CD4-positive, alpha-beta T cell (primary cell): Measurements from ENCODE around the gene NCOR2. TPM values are rescaled to one million over a fixed set of nuclear protein-coding genes. Genes with fewer than 3 reads are reported as not detected.
A peak's percentile ranks its signal among the peaks of the same experiment; 100 is the strongest.

Experiments used
- ATAC-seq: fragments of 200-7000 bp; cut with Tn5 transposase; one replicate; pipeline ENCODE4 v1.10.0; 2022; ENCODE audit warnings: mild to moderate bottlenecking; ENCODE audit not compliant: poor library complexity
- CTCF ChIA-PET: fragments of 350-600 bp; sonication (Branson Sonifier 250); formaldehyde crosslinking; loops from one replicate; lab custom pipeline; 2021; ENCODE audit warnings: antibody characterized with exemption, inconsistent platforms; lab: Charles Lee
- POLR2A ChIA-PET: fragments of 350-600 bp; sonication (Branson Sonifier 250); formaldehyde crosslinking; loops from one replicate; lab custom pipeline; 2021; ENCODE audit warnings: antibody characterized with exemption, inconsistent platforms; lab: Charles Lee
- DNase-seq, 14 experiments: peaks; one replicate each; pipeline ENCODE4 v3.0.0-alpha.2; 2013 to 2020; ENCODE audit warnings: mixed read lengths in 2 of 14
- H3K27ac ChIP-seq, 2 donors: one replicate each; pipeline versions ENCODE4 v1.5.1 to v1.7.0; 2013; ENCODE audit warnings: low read length in 2 of 2, low read depth in 1 of 2, mild to moderate bottlenecking in 1 of 2
- H3K27me3 ChIP-seq, 2 experiments: 1 replicate in 1 of 2; 2 replicates in 1 of 2; pipeline versions ENCODE4 v1.6.1 to v1.7.0; 2013; ENCODE audit warnings: low read length in 2 of 2, control low read depth in 1 of 2, mild to moderate bottlenecking in 1 of 2, moderate library complexity in 1 of 2; ENCODE audit not compliant: insufficient read depth in 2 of 2, control insufficient read depth in 1 of 2
- H3K36me3 ChIP-seq: one replicate; pipeline ENCODE4 v1.6.1; 2013; ENCODE audit warnings: low read length, control low read depth; ENCODE audit not compliant: insufficient read depth
- H3K4me1 ChIP-seq: one replicate; pipeline ENCODE4 v1.6.1; 2013; ENCODE audit warnings: low read length, control low read depth; ENCODE audit not compliant: insufficient read depth
- H3K4me3 ChIP-seq: one replicate; pipeline ENCODE4 v1.5.1; 2013; ENCODE audit warnings: mild to moderate bottlenecking, low read length, moderate library complexity
- H3K9me3 ChIP-seq, 2 experiments: 1 replicate in 1 of 2; 2 replicates in 1 of 2; pipeline versions ENCODE4 v1.6.1 to v1.7.0; 2013; ENCODE audit warnings: low read length in 2 of 2, mild to moderate bottlenecking in 2 of 2, control low read depth in 1 of 2, moderate library complexity in 1 of 2; ENCODE audit not compliant: control insufficient read depth in 1 of 2, insufficient read depth in 1 of 2
- H3K27ac Mint-ChIP-seq: one replicate; pipeline ENCODE4 v1.8.0; 2020; ENCODE audit warnings: mixed read lengths
- H3K27me3 Mint-ChIP-seq: one replicate; pipeline ENCODE4 v1.8.0; 2021; ENCODE audit warnings: mixed read lengths
- H3K36me3 Mint-ChIP-seq: one replicate; pipeline ENCODE4 v1.8.0; 2021; ENCODE audit warnings: low read depth, mixed read lengths
- H3K4me1 Mint-ChIP-seq: one replicate; pipeline ENCODE4 v1.8.0; 2021; ENCODE audit warnings: low read depth, mixed read lengths
- H3K4me3 Mint-ChIP-seq: one replicate; pipeline ENCODE4 v1.8.0; 2020; ENCODE audit warnings: mild to moderate bottlenecking, mixed read lengths
- H3K9me3 Mint-ChIP-seq: one replicate; pipeline ENCODE4 v1.8.0; 2020; ENCODE audit warnings: mixed read lengths
- intact Hi-C, 2 experiments: fragments of 100-400 bp; cut with DNase I in 1 of 2; cut with micrococcal nuclease in 1 of 2; formaldehyde crosslinking; loops; one replicate each; pipeline versions ENCODE4 v1.15.1 to v1.9.0; 2023 to 2025; cut with DNase I, micrococcal nuclease
- total RNA-seq, 174 experiments: library from RNA in 2 of 174; stranded (reverse) in 2 of 174; gene quantifications; one replicate each; pipeline ENCODE4 v1.2.3 and lab custom pipeline; 2021 to 2026
- TF ChIP-seq, protein P1 (sequence below): fragments of 200-600 bp; IDR thresholded peaks from one replicate; pipeline ENCODE4 v1.8.0; 2022; ENCODE audit warnings: antibody characterized with exemption, mild to moderate bottlenecking

NCOR2 gene
- total RNA-seq, 2 experiments from 2014 or later: 133 to 140 TPM

DNA sequence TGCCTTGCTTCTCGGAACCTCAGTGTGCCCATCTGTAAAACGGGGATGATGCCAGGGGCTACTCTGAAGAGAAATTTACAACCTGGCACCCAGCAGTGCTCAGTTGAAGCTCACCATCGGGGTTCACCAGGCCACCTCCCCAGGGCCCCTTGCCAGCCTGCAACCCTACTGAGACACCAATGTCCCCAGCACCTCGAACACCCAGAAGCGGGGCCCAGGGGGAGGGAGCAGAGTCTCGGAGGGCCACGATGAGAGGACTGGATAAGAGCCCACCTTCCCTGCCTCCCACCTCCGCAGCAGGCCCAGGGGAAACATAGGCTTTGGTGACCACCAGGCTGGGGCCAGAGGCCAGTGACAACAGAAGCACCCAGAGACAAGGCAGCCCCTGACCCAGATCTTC lies 22.4 kb downstream of the NCOR2 start:
- Mint-ChIP-seq H3K4me3 (no peak overlapping the region), H3K27me3 (no peaks in the 10 kb centered on the region), H3K9me3 (no peaks in the 10 kb centered on the region), H3K36me3 (no peaks in the 10 kb centered on the region), H3K4me1 (peaks cover 59% of the 10 kb centered on the region), H3K27ac (peak overlapping the region; percentile 44)
- POLR2A ChIA-PET: no interaction called here
- Histone ChIP-seq H3K4me3 (no peak overlapping the region), H3K9me3 (peaks cover 0 to 6% of the 10 kb centered on the region in 2 experiments), H3K4me1 (peaks cover 71% of the 10 kb centered on the region), H3K27ac (no peak overlapping the region), H3K36me3 (peaks cover 6% of the 10 kb centered on the region), H3K27me3 (no peaks in the 10 kb centered on the region)
- DNase-seq (no peak), ATAC-seq (no peak)
- intact Hi-C loops: loop anchor here in 1 of 2 experiments (10.0 kb wide), 1 partner anchor 150 kb away; no protein-coding TSS in a partner anchor
- CTCF ChIA-PET: no interaction called here
- TF ChIP-seq, protein P1, sequence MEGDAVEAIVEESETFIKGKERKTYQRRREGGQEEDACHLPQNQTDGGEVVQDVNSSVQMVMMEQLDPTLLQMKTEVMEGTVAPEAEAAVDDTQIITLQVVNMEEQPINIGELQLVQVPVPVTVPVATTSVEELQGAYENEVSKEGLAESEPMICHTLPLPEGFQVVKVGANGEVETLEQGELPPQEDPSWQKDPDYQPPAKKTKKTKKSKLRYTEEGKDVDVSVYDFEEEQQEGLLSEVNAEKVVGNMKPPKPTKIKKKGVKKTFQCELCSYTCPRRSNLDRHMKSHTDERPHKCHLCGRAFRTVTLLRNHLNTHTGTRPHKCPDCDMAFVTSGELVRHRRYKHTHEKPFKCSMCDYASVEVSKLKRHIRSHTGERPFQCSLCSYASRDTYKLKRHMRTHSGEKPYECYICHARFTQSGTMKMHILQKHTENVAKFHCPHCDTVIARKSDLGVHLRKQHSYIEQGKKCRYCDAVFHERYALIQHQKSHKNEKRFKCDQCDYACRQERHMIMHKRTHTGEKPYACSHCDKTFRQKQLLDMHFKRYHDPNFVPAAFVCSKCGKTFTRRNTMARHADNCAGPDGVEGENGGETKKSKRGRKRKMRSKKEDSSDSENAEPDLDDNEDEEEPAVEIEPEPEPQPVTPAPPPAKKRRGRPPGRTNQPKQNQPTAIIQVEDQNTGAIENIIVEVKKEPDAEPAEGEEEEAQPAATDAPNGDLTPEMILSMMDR: no peak

DNA sequence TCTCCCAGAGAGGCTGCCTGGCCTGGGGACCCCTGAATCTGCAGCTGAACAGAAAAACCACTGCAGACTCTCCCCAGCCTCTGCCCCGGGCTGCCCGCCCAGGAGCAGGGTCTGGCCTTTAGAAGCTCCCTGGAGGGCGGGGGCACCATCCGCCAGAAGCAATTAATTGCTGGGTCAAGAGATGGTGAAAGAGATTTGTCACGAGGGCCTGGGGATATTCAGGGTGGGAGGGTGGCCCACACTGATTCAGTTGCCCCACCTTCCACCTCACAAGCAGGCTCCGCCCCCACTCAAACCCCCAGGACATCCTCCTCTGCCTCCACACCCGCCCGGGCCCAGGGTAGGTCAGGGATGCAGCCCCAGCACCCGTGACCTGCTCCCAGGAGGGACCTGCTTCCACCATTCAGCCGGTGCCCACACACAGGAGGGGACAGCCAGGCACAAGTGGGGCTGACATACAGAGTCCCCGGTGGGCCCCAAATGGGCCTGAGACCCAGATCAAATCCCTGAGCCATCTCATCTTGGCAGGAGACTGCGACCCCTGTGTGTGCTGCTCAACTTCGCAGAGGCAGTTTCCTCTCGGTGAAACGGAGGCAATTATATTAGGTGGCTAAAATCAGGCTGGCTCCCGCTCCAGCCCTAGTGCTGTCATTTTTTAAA lies 23.0 kb downstream of the NCOR2 start:
- Histone ChIP-seq H3K27ac (no peak overlapping the region), H3K4me3 (no peak overlapping the region), H3K4me1 (peaks cover 71% of the 10 kb centered on the region), H3K27me3 (no peaks in the 10 kb centered on the region), H3K36me3 (peaks cover 6% of the 10 kb centered on the region), H3K9me3 (peaks cover 0 to 6% of the 10 kb centered on the region in 2 experiments)
- H3K4me3 Mint-ChIP-seq: no peak overlapping the region
- TF ChIP-seq, protein P1: no peak
- DNase-seq (no peak), ATAC-seq (no peak)
- peaks cover 62% of the 10 kb centered on the region for H3K4me1 Mint-ChIP-seq
- ChIA-PET POLR2A (no interaction called here), CTCF (no interaction called here)
- no peaks in the 10 kb centered on the region for H3K27me3 Mint-ChIP-seq
- no peaks in the 10 kb centered on the region for H3K36me3 Mint-ChIP-seq
- peak overlapping the region; percentile 83 for H3K27ac Mint-ChIP-seq
- intact Hi-C loops: loop anchor here in 1 of 2 experiments (10.0 kb wide), 1 partner anchor 150 kb away; no protein-coding TSS in a partner anchor
- H3K9me3 Mint-ChIP-seq: no peaks in the 10 kb centered on the region

DNA sequence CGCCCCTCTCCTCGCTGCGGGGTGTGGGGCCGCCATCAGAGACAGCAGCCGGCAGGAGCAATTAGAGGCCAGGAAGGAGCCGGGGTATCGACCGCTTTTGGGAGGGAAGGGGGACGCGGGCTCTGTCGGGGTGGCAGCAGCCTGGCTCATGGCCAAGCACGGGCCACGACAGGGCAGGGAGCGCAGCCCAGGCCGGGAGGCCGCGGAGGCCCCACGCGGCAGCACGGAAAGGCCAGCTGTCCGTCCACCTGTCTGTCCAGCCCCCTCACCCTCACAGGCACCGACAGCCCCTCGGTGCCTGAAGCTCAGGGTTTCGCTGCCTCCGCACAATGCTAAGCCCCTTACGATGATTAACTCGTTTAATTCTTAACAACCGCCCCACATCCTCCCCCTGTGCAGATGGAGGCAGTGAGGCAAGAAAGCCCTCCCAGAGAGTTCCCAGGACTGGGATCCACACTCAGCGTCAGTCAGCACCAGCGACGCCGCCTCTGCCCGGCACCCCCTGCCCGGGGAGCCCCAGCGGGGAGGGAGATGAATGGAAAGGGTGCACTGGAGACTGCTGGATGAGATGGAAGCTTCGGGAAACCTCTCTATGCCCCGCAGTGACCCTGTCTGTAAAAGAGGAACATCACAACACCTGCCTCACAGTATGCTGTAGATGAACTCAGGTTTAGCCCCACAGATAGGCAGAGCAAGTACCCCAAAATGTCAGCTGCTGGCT lies 23.7 kb downstream of the NCOR2 start:
- POLR2A ChIA-PET: no interaction called here
- TF ChIP-seq, protein P1: no peak
- H3K4me1 Mint-ChIP-seq: peaks cover 62% of the 10 kb centered on the region

More for the DNA sequence above, 23.7 kb downstream of the NCOR2 start:
- CTCF ChIA-PET: interaction anchor here (0.5 kb wide), 1 partner anchor 213 kb away, joined by 3 read pairs; no protein-coding TSS in a partner anchor
- no peak overlapping the region for H3K4me3 ChIP-seq
- DNase-seq (no peak), ATAC-seq (no peak)
- H3K27ac ChIP-seq: no peak overlapping the region
- Mint-ChIP-seq H3K36me3 (no peaks in the 10 kb centered on the region), H3K27ac (peak overlapping the region; percentile 83), H3K27me3 (no peaks in the 10 kb centered on the region), H3K9me3 (no peaks in the 10 kb centered on the region), H3K4me3 (no peak overlapping the region)
- peaks cover 71% of the 10 kb centered on the region for H3K4me1 ChIP-seq
- H3K9me3 ChIP-seq: peaks cover 0 to 6% of the 10 kb centered on the region in 2 experiments
- intact Hi-C loops: loop anchor here in 1 of 2 experiments (10.0 kb wide), 1 partner anchor 149 kb away; no protein-coding TSS in a partner anchor
- H3K27me3 ChIP-seq: no peaks in the 10 kb centered on the region
- H3K36me3 ChIP-seq: peaks cover 6% of the 10 kb centered on the region
